Stimulated activated CD8-positive, alpha-beta memory T cell treated with anti-CD3 and anti-CD28 coated beads, Interleukin-4, amount 100 ng/mL, for 1 hour (primary cell): ENCODE measurements around the gene PCSK9.
"Not testable (repeated sequence)": the region's sequence is repeated elsewhere in the genome, so short reads cannot be mapped to it uniquely, and the experiment has no call there.

Experiments used
- DNase-seq, 2 donors: peaks; one replicate each; pipeline ENCODE4 v3.0.0-alpha.2; 2020; ENCODE audit warnings: low read depth in 2 of 2, low spot score in 1 of 2

The PCSK9 gene

GRCh38 chr1:55007625-55008024 is 31.7 kb upstream of the PCSK9 start:
- no peak for DNase-seq

- DNase-seq: no peak
These were observed 29.0 kb upstream of the PCSK9 start for GRCh38 chr1:55010194-55010886.

GRCh38 chr1:55010887-55011217 is 28.5 kb upstream of the PCSK9 start:
- DNase-seq: no peak

GRCh38 chr1:55012661-55013060 is 26.7 kb upstream of the PCSK9 start:
- DNase-seq: no peak

GRCh38 chr1:55015123-55015522 is 24.2 kb upstream of the PCSK9 start:
- DNase-seq: no peak

GRCh38 chr1:55015731-55016620 is 23.4 kb upstream of the PCSK9 start:
- DNase-seq: no peak

GRCh38 chr1:55018395-55018794 is 21.0 kb upstream of the PCSK9 start:
- no peak for DNase-seq

GRCh38 chr1:55021942-55022546 is 17.3 kb upstream of the PCSK9 start:
- peak; percentile 8 to 21 for DNase-seq

GRCh38 chr1:55024163-55024562 is 15.2 kb upstream of the PCSK9 start:
- DNase-seq: not testable (repeated sequence)

- not testable (repeated sequence) for DNase-seq
These were observed 12.7 kb upstream of the PCSK9 start for GRCh38 chr1:55026682-55027081.

- not testable (repeated sequence) for DNase-seq
These were observed 8.2 kb upstream of the PCSK9 start for GRCh38 chr1:55031098-55031497.

GRCh38 chr1:55033265-55033614 is 6.1 kb upstream of the PCSK9 start:
- DNase-seq: no peak

GRCh38 chr1:55034476-55035133 is 4.7 kb upstream of the PCSK9 start:
- DNase-seq: no peak

- DNase-seq: no peak
These were observed 3.4 kb upstream of the PCSK9 start for GRCh38 chr1:55035904-55036303.

GRCh38 chr1:55037733-55038551 is 1.4 kb upstream of the PCSK9 start:
- no peak for DNase-seq

- no peak for DNase-seq
These were observed 853 bp upstream of the PCSK9 start for GRCh38 chr1:55038552-55038838.

GRCh38 chr1:55038974-55039341 is 390 bp upstream of the PCSK9 start:
- no peak for DNase-seq

- no peak for DNase-seq
These were observed 960 bp downstream of the PCSK9 start for GRCh38 chr1:55040083-55040932.

GRCh38 chr1:55040933-55041494 is 1.7 kb downstream of the PCSK9 start:
- DNase-seq: no peak

GRCh38 chr1:55041613-55042012 is 2.3 kb downstream of the PCSK9 start:
- DNase-seq: no peak
